Measurements from ENCODE around the gene PAK6.

GRCh38 chr15:40290545-40290917 lies 51.7 kb downstream of the PAK6 start:
- TF ChIP-seq, protein P1, sequence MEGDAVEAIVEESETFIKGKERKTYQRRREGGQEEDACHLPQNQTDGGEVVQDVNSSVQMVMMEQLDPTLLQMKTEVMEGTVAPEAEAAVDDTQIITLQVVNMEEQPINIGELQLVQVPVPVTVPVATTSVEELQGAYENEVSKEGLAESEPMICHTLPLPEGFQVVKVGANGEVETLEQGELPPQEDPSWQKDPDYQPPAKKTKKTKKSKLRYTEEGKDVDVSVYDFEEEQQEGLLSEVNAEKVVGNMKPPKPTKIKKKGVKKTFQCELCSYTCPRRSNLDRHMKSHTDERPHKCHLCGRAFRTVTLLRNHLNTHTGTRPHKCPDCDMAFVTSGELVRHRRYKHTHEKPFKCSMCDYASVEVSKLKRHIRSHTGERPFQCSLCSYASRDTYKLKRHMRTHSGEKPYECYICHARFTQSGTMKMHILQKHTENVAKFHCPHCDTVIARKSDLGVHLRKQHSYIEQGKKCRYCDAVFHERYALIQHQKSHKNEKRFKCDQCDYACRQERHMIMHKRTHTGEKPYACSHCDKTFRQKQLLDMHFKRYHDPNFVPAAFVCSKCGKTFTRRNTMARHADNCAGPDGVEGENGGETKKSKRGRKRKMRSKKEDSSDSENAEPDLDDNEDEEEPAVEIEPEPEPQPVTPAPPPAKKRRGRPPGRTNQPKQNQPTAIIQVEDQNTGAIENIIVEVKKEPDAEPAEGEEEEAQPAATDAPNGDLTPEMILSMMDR (IDR thresholded peaks at IDR 0.05; ENCODE audit: low read length): no peak
- TF ChIP-seq EZH2 (IDR thresholded peaks at IDR 0.05; ENCODE audit: borderline replicate concordance, low read length): no peak

Measured in OCI-LY1 (cell line).